ENCODE measurements around the gene SRPK2.
"Not testable (repeated sequence)": the region's sequence is repeated elsewhere in the genome, so short reads cannot be mapped to it uniquely, and the experiment has no call there.

The SRPK2 gene

DNA sequence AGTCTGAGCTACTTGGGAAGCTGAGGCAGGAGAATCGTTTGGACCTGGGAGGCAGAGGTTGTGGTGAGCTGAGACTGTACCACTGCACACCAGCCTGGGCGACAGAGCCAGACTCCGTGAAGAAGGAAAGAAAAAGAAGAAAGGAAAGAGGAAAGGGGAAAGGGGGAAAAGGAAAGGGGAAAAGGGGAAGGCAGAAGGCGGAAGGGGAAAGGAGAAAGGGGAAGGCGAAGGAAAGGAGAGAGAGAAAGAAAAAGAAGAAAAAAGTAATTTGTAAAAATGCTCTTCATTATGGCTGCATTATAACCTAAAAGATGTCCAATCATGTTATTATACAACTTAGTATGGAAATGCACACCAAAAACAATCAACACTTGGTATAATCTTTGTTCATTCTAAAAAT is 110.2 kb downstream of the SRPK2 start:
- no peak overlapping the region for H3K27ac ChIP-seq (ENCODE audit: low read length)
- no peaks in the 10 kb centered on the region for H3K27me3 ChIP-seq (ENCODE audit: control insufficient read depth in 1 of 2, insufficient read depth in 2 of 2, low read length in 2 of 2)
- H3K9me3 ChIP-seq (ENCODE audit: control insufficient read depth in 2 of 2, low read length in 2 of 2) = no peaks in the 10 kb centered on the region
- no peak overlapping the region for H3K4me3 ChIP-seq (ENCODE audit: low read length in 2 of 2)
- no peaks in the 10 kb centered on the region for H3K36me3 ChIP-seq (ENCODE audit: control insufficient read depth in 2 of 2, insufficient read depth in 2 of 2, low read length in 2 of 2)
- no peaks in the 10 kb centered on the region for H3K4me1 ChIP-seq (ENCODE audit: control insufficient read depth, insufficient read depth, low read length)
- no peak overlapping the region for H3K9ac ChIP-seq (ENCODE audit: low read length in 2 of 2)

DNA sequence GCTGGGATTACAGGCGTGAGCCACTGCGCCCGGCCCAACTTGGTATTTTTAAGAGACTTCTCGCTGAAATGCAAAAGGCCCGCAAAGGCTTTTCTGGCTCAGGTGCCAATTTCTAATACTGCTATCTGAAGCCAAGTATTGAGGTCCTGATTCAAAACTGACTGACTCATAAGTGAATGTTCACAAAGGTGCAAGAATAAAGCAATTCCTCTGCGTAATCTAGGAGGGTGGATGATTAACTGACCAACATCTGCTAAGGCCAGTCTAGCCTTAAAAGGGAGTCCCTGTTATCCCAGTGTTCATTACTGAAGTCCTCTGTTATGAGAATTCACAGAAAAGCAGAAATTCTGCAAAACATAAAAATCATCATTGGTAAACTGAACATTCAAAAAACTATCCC is 111.4 kb downstream of the SRPK2 start:
- Histone ChIP-seq H3K4me3 (ENCODE audit: low read length in 2 of 2) (no peak overlapping the region), H3K9me3 (ENCODE audit: control insufficient read depth in 2 of 2, low read length in 2 of 2) (no peaks in the 10 kb centered on the region), H3K27me3 (ENCODE audit: control insufficient read depth in 1 of 2, insufficient read depth in 2 of 2, low read length in 2 of 2) (no peaks in the 10 kb centered on the region), H3K4me1 (ENCODE audit: control insufficient read depth, insufficient read depth, low read length) (no peaks in the 10 kb centered on the region), H3K36me3 (ENCODE audit: control insufficient read depth in 2 of 2, insufficient read depth in 2 of 2, low read length in 2 of 2) (no peaks in the 10 kb centered on the region), H3K27ac (ENCODE audit: low read length) (no peak overlapping the region), H3K9ac (ENCODE audit: low read length in 2 of 2) (no peak overlapping the region)

DNA sequence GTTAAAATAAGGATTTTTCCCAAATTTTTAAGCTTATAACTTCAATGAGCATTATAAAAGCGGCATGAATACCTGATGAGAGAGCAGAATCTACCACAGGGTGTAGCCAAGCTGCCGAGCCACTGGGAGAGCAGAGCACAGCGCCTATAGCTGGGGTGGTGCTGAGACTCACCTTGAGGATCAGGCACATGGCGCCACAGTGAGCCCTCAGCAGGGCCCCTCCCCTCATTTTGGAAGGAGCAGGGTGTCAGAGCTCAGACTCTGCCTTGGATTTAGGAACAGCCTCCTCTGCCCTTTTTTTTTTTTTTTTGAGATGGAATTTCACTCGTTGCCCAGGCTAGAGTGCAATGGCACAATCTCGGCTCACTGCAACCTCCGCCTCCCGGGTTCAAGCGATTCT is 118.6 kb downstream of the SRPK2 start:
- H3K9me3 ChIP-seq (ENCODE audit: control insufficient read depth in 2 of 2, low read length in 2 of 2) = no peaks in the 10 kb centered on the region
- H3K36me3 ChIP-seq (ENCODE audit: control insufficient read depth in 2 of 2, insufficient read depth in 2 of 2, low read length in 2 of 2) = no peaks in the 10 kb centered on the region
- H3K9ac ChIP-seq (ENCODE audit: low read length in 2 of 2) = no peak overlapping the region
- peaks cover 2% of the 10 kb centered on the region for H3K4me1 ChIP-seq (ENCODE audit: control insufficient read depth, insufficient read depth, low read length)
- no peaks in the 10 kb centered on the region for H3K27me3 ChIP-seq (ENCODE audit: control insufficient read depth in 1 of 2, insufficient read depth in 2 of 2, low read length in 2 of 2)
- no peak overlapping the region for H3K27ac ChIP-seq (ENCODE audit: low read length)
- H3K4me3 ChIP-seq (ENCODE audit: low read length in 2 of 2) = no peak overlapping the region

DNA sequence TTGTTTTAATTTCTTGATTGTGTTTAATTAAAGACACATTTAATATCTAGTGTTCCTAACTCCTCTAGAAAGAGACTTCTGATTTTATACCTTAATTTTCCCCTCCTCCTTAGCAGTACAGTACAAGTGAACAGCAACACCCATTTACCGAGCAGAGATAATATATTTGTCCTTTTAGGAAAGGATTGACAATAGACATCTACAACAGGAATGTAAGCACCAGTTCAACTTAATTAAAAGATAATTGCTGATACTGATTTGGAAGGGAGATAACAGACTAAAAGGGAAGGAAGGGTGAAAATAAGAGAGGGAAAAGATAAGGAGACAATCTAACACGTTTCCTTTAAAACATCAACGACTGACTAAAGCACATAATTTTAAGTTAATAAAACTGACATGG is 119.3 kb downstream of the SRPK2 start:
- Histone ChIP-seq H3K27me3 (ENCODE audit: control insufficient read depth in 1 of 2, insufficient read depth in 2 of 2, low read length in 2 of 2) (no peaks in the 10 kb centered on the region), H3K9ac (ENCODE audit: low read length in 2 of 2) (peak overlapping the region; percentile 68 to 75), H3K4me3 (ENCODE audit: low read length in 2 of 2) (peak overlapping the region; percentile 72 to 80), H3K9me3 (ENCODE audit: control insufficient read depth in 2 of 2, low read length in 2 of 2) (no peaks in the 10 kb centered on the region), H3K4me1 (ENCODE audit: control insufficient read depth, insufficient read depth, low read length) (peaks cover 2% of the 10 kb centered on the region), H3K27ac (ENCODE audit: low read length) (peak overlapping the region; percentile 0), H3K36me3 (ENCODE audit: control insufficient read depth in 2 of 2, insufficient read depth in 2 of 2, low read length in 2 of 2) (no peaks in the 10 kb centered on the region)

- H3K9ac ChIP-seq (ENCODE audit: low read length in 2 of 2) = peak overlapping the region; percentile 68 to 75
- H3K36me3 ChIP-seq (ENCODE audit: control insufficient read depth in 2 of 2, insufficient read depth in 2 of 2, low read length in 2 of 2) = no peaks in the 10 kb centered on the region
- no peaks in the 10 kb centered on the region for H3K27me3 ChIP-seq (ENCODE audit: control insufficient read depth in 1 of 2, insufficient read depth in 2 of 2, low read length in 2 of 2)
- H3K4me1 ChIP-seq (ENCODE audit: control insufficient read depth, insufficient read depth, low read length) = peaks cover 2% of the 10 kb centered on the region
- no peaks in the 10 kb centered on the region for H3K9me3 ChIP-seq (ENCODE audit: control insufficient read depth in 2 of 2, low read length in 2 of 2)
- H3K4me3 ChIP-seq (ENCODE audit: low read length in 2 of 2) = peak overlapping the region; percentile 72 to 80
- peak overlapping the region; percentile 0 for H3K27ac ChIP-seq (ENCODE audit: low read length)
Measured at GRCh38 chr7:105268511-105269392, 120.0 kb downstream of the SRPK2 start.

GRCh38 chr7:105268056-105268455 is 120.7 kb downstream of the SRPK2 start:
- Histone ChIP-seq H3K4me3 (ENCODE audit: low read length in 2 of 2) (peak overlapping the region; percentile 72 to 80), H3K9me3 (ENCODE audit: control insufficient read depth in 2 of 2, low read length in 2 of 2) (no peaks in the 10 kb centered on the region), H3K9ac (ENCODE audit: low read length in 2 of 2) (peak overlapping the region; percentile 68 to 75), H3K4me1 (ENCODE audit: control insufficient read depth, insufficient read depth, low read length) (peaks cover 2% of the 10 kb centered on the region), H3K36me3 (ENCODE audit: control insufficient read depth in 2 of 2, insufficient read depth in 2 of 2, low read length in 2 of 2) (no peaks in the 10 kb centered on the region), H3K27me3 (ENCODE audit: control insufficient read depth in 1 of 2, insufficient read depth in 2 of 2, low read length in 2 of 2) (no peaks in the 10 kb centered on the region), H3K27ac (ENCODE audit: low read length) (no peak overlapping the region)

DNA sequence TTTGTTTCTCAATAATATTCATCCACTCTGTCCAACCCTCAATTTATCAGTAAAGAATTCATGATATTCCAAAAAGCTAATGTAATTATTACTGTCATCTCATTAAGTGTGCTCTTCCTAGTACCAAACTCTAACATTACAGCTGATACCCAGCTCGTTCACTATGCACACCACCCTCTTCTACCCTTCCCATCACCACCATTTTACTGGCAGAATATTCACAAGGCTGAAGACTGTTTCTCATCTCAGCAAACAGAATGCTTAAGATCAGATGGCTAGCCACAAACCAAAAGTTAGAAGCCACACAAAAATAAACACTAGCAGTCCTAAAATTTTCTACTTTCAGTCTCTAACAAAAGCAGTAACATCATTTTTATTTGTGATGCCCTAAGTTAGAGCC is 121.5 kb downstream of the SRPK2 start:
- H3K4me1 ChIP-seq (ENCODE audit: control insufficient read depth, insufficient read depth, low read length) = peaks cover 2% of the 10 kb centered on the region
- peak overlapping the region; percentile 41 to 72 for H3K4me3 ChIP-seq (ENCODE audit: low read length in 2 of 2)
- H3K36me3 ChIP-seq (ENCODE audit: control insufficient read depth in 2 of 2, insufficient read depth in 2 of 2, low read length in 2 of 2) = no peaks in the 10 kb centered on the region
- no peaks in the 10 kb centered on the region for H3K27me3 ChIP-seq (ENCODE audit: control insufficient read depth in 1 of 2, insufficient read depth in 2 of 2, low read length in 2 of 2)
- no peak overlapping the region for H3K27ac ChIP-seq (ENCODE audit: low read length)
- H3K9me3 ChIP-seq (ENCODE audit: control insufficient read depth in 2 of 2, low read length in 2 of 2) = no peaks in the 10 kb centered on the region
- H3K9ac ChIP-seq (ENCODE audit: low read length in 2 of 2) = peak overlapping the region in 1 of 2 donors; percentile 31

DNA sequence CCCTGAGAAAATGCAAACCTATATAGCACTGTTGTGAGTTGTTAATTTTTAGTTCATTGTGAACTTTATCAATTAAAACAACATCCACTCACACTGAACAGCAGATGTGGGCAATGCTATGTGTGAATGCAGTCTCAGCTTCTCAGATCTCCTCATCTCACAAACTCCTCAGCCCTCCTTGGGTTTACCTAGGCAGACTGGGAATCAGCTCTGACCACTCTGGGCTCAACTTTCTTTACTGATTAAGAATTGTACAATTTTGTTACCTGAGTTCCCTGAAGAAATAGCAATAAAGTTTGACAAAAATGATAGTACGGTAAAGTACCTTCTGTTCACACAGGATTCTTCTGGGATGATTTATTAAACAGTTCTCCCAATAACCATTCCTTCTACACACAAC is 124.0 kb downstream of the SRPK2 start:
- Histone ChIP-seq H3K27ac (ENCODE audit: low read length) (no peak overlapping the region), H3K9ac (ENCODE audit: low read length in 2 of 2) (no peak overlapping the region), H3K9me3 (ENCODE audit: control insufficient read depth in 2 of 2, low read length in 2 of 2) (no peaks in the 10 kb centered on the region), H3K27me3 (ENCODE audit: control insufficient read depth in 1 of 2, insufficient read depth in 2 of 2, low read length in 2 of 2) (no peaks in the 10 kb centered on the region), H3K4me1 (ENCODE audit: control insufficient read depth, insufficient read depth, low read length) (peaks cover 2% of the 10 kb centered on the region), H3K36me3 (ENCODE audit: control insufficient read depth in 2 of 2, insufficient read depth in 2 of 2, low read length in 2 of 2) (no peaks in the 10 kb centered on the region), H3K4me3 (ENCODE audit: low read length in 2 of 2) (no peak overlapping the region)

DNA sequence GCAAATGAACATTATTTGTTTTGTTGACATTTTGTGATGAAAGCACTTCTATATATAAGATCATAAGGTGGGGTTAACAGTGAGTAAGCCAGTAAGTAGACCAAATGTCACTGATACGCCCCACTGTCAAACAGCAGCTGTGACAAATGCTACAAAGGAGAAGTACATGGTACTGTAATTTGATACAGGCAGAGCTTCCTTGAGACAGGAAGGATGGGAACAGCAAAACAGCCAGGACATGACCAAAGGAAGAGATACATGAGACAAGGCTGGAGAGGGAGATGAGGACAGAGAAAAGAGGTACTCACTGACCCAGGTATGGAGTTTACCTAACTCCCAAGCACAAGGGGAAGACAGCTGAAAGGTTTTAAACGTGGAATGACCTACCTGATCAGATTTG is 127.0 kb downstream of the SRPK2 start:
- Histone ChIP-seq H3K4me1 (ENCODE audit: control insufficient read depth, insufficient read depth, low read length) (peaks cover 2% of the 10 kb centered on the region), H3K27ac (ENCODE audit: low read length) (no peak overlapping the region), H3K36me3 (ENCODE audit: control insufficient read depth in 2 of 2, insufficient read depth in 2 of 2, low read length in 2 of 2) (no peaks in the 10 kb centered on the region), H3K9me3 (ENCODE audit: control insufficient read depth in 2 of 2, low read length in 2 of 2) (no peaks in the 10 kb centered on the region), H3K9ac (ENCODE audit: low read length in 2 of 2) (no peak overlapping the region), H3K27me3 (ENCODE audit: control insufficient read depth in 1 of 2, insufficient read depth in 2 of 2, low read length in 2 of 2) (no peaks in the 10 kb centered on the region), H3K4me3 (ENCODE audit: low read length in 2 of 2) (no peak overlapping the region)

- H3K4me1 ChIP-seq (ENCODE audit: control insufficient read depth, insufficient read depth, low read length); H3K9me3 ChIP-seq (ENCODE audit: control insufficient read depth in 2 of 2, low read length in 2 of 2); H3K36me3 ChIP-seq (ENCODE audit: control insufficient read depth in 2 of 2, insufficient read depth in 2 of 2, low read length in 2 of 2); H3K27me3 ChIP-seq (ENCODE audit: control insufficient read depth in 1 of 2, insufficient read depth in 2 of 2, low read length in 2 of 2); H3K9ac ChIP-seq (ENCODE audit: low read length in 2 of 2); H3K27ac ChIP-seq (ENCODE audit: low read length); H3K4me3 ChIP-seq (ENCODE audit: low read length in 2 of 2): not testable (repeated sequence)
Measured at GRCh38 chr7:105260201-105260871, 128.4 kb downstream of the SRPK2 start.

GRCh38 chr7:105258919-105259318 is 129.8 kb downstream of the SRPK2 start:
- not testable (repeated sequence) for H3K36me3 ChIP-seq (ENCODE audit: control insufficient read depth in 2 of 2, insufficient read depth in 2 of 2, low read length in 2 of 2); H3K9me3 ChIP-seq (ENCODE audit: control insufficient read depth in 2 of 2, low read length in 2 of 2); H3K27me3 ChIP-seq (ENCODE audit: control insufficient read depth in 1 of 2, insufficient read depth in 2 of 2, low read length in 2 of 2); H3K4me1 ChIP-seq (ENCODE audit: control insufficient read depth, insufficient read depth, low read length); H3K9ac ChIP-seq (ENCODE audit: low read length in 2 of 2); H3K27ac ChIP-seq (ENCODE audit: low read length); H3K4me3 ChIP-seq (ENCODE audit: low read length in 2 of 2)
